GM23338 (cell line): Measurements from ENCODE around the gene TGOLN2. TPM values are rescaled to one million over a fixed set of nuclear protein-coding genes. Genes with fewer than 3 reads are reported as not detected.

Experiments
- ATAC-seq: fragments of 200-7000 bp; cut with Tn5 transposase; 3 replicates; pipeline ENCODE4 v1.9.1; 2020
- DNase-seq: peaks from one replicate; pipeline ENCODE4 v3.0.0-alpha.2; 2015; ENCODE audit warnings: low spot score
- H2AFZ ChIP-seq: fragments of 200-600 bp; sonication (generic); 2 replicates; pipeline ENCODE4 v1.8.0; 2016; ENCODE audit warnings: antibody characterized with exemption, mild to moderate bottlenecking, moderate library complexity
- H3F3A ChIP-seq: fragments of 200-600 bp; sonication (generic); replicated peaks from 2 replicates; pipeline ENCODE4 v1.8.0; 2017; ENCODE audit warnings: antibody characterized with exemption, mixed run types, low read depth
- H3K27ac ChIP-seq: fragments of 200-600 bp; sonication (generic); 2 replicates; pipeline ENCODE4 v1.6.1; 2016; ENCODE audit warnings: low read depth
- H3K27me3 ChIP-seq: fragments of 200-600 bp; sonication (generic); 2 replicates; pipeline ENCODE4 v1.8.0; 2016; ENCODE audit warnings: mild to moderate bottlenecking, mixed run types, moderate library complexity; ENCODE audit not compliant: insufficient read depth
- H3K36me3 ChIP-seq: fragments of 200-600 bp; sonication (generic); 2 replicates; pipeline ENCODE4 v1.8.0; 2016; ENCODE audit warnings: mild to moderate bottlenecking; ENCODE audit not compliant: insufficient read depth
- H3K4me1 ChIP-seq: fragments of 200-600 bp; sonication (generic); 2 replicates; pipeline ENCODE4 v1.8.0; 2016; ENCODE audit warnings: mild to moderate bottlenecking, moderate library complexity; ENCODE audit not compliant: insufficient read depth
- H3K4me2 ChIP-seq: fragments of 200-600 bp; sonication (generic); 2 replicates; pipeline ENCODE4 v1.7.1; 2017; ENCODE audit warnings: mixed run types
- H3K4me3 ChIP-seq: fragments of 200-600 bp; sonication (generic); 2 replicates; pipeline ENCODE4 v1.6.1; 2016; ENCODE audit warnings: mixed run types
- H3K79me2 ChIP-seq: fragments of 200-600 bp; sonication (generic); replicated peaks from 2 replicates; pipeline ENCODE4 v1.8.0; 2017; ENCODE audit warnings: mild to moderate bottlenecking; ENCODE audit not compliant: insufficient read depth
- H3K9me2 ChIP-seq: fragments of 200-600 bp; sonication (generic); 2 replicates; pipeline ENCODE4 v1.8.0; 2017; ENCODE audit not compliant: insufficient read depth
- H4K20me1 ChIP-seq: fragments of 200-600 bp; sonication (generic); replicated peaks from 2 replicates; pipeline ENCODE4 v1.8.0; 2017; ENCODE audit warnings: mild to moderate bottlenecking; ENCODE audit not compliant: insufficient read depth
- H3K27ac Mint-ChIP-seq: 2 replicates; pipeline ENCODE4 v1.8.0; 2020; ENCODE audit warnings: inconsistent platforms, mild to moderate bottlenecking, moderate library complexity, mixed read lengths
- H3K27me3 Mint-ChIP-seq: 3 replicates; pipeline ENCODE4 v1.8.0; 2022; ENCODE audit warnings: low read depth, mild to moderate bottlenecking, moderate library complexity, mixed read lengths, inconsistent platforms; ENCODE audit not compliant: insufficient read depth, poor library complexity
- H3K36me3 Mint-ChIP-seq: 3 replicates; pipeline ENCODE4 v1.8.0; 2021; ENCODE audit warnings: low read depth, mild to moderate bottlenecking, inconsistent platforms, moderate library complexity, mixed read lengths
- H3K4me1 Mint-ChIP-seq: 3 replicates; pipeline ENCODE4 v1.8.0; 2020; ENCODE audit warnings: mild to moderate bottlenecking, inconsistent platforms, mixed read lengths
- H3K4me3 Mint-ChIP-seq: 3 replicates; pipeline ENCODE4 v1.8.0; 2021; ENCODE audit warnings: moderate library complexity, mild to moderate bottlenecking, inconsistent platforms, mixed read lengths
- H3K9me3 Mint-ChIP-seq: 3 replicates; pipeline ENCODE4 v1.8.0; 2020; ENCODE audit warnings: moderate library complexity, mild to moderate bottlenecking, inconsistent platforms, mixed read lengths
- CREB1 ChIP-seq: fragments of 250-450 bp; sonication (Bioruptor Pico); IDR thresholded peaks from 2 replicates; pipeline ENCODE4 v1.5.0; 2020; ENCODE audit warnings: low read depth, mild to moderate bottlenecking, moderate library complexity
- EZH2 ChIP-seq: fragments of 200-600 bp; sonication (generic); IDR thresholded peaks from one replicate; pipeline ENCODE4 v1.8.0; 2017; ENCODE audit warnings: antibody characterized with exemption, mild to moderate bottlenecking, low read depth; ENCODE audit not compliant: unreplicated experiment
- EZH2phosphoT487 ChIP-seq: fragments of 200-600 bp; sonication (generic); IDR thresholded peaks from one replicate; pipeline ENCODE4 v1.8.1; 2018; ENCODE audit warnings: antibody characterized with exemption; ENCODE audit not compliant: unreplicated experiment
- JUNB ChIP-seq: IDR thresholded peaks from one replicate; pipeline ENCODE4 v1.6.1; 2016; ENCODE audit warnings: antibody characterized with exemption; ENCODE audit not compliant: unreplicated experiment
- NANOG ChIP-seq: IDR thresholded peaks from 2 replicates; pipeline ENCODE4 v1.6.1; 2016; ENCODE audit warnings: antibody characterized with exemption, borderline replicate concordance
- POLR2AphosphoS5 ChIP-seq: IDR thresholded peaks from 2 replicates; pipeline ENCODE4 v1.6.1; 2016; ENCODE audit warnings: antibody characterized with exemption, low read depth
- STAT1 ChIP-seq: IDR thresholded peaks from one replicate; pipeline ENCODE4 v1.6.1; 2016; ENCODE audit warnings: antibody characterized with exemption; ENCODE audit not compliant: unreplicated experiment
- ZNF114 ChIP-seq: fragments of 250-450 bp; sonication (Bioruptor Pico); IDR thresholded peaks from 2 replicates; pipeline ENCODE4 v1.5.0; 2020; ENCODE audit warnings: mild to moderate bottlenecking, moderate library complexity
- ZNF331 ChIP-seq: fragments of 250-450 bp; sonication (Bioruptor Pico); IDR thresholded peaks from 2 replicates; pipeline ENCODE4 v1.5.0; 2020; ENCODE audit warnings: low read depth, mild to moderate bottlenecking, moderate library complexity
- polyA plus RNA-seq: library from polyadenylated mRNA; unstranded; fragments of >200 nt; fragmentation: Nextera tagmentation; extraction: Ambion mirVana; gene quantifications from 2 replicates; pipeline ENCODE4 v1.2.1, GENCODE V29; 2016
- total RNA-seq: library from RNA; depleted of rRNA; stranded (reverse); fragments of >200 nt; shearing (Covaris generic); gene quantifications from 2 replicates; pipeline ENCODE4 v1.2.3, GENCODE V29; 2014
- TF ChIP-seq, protein P1 (sequence below): fragments of 250-450 bp; sonication (Bioruptor Pico); IDR thresholded peaks from 2 replicates; pipeline ENCODE4 v1.5.0; 2020; ENCODE audit warnings: mild to moderate bottlenecking, moderate library complexity
- TF ChIP-seq, protein P2 (sequence below): IDR thresholded peaks from one replicate; pipeline ENCODE4 v1.6.1; 2018; ENCODE audit warnings: antibody characterized with exemption; ENCODE audit not compliant: unreplicated experiment
- TF ChIP-seq, protein P3 (sequence below), 2 experiments: fragments of 200-600 bp in 1 of 2; sonication (generic) in 1 of 2; conservative IDR thresholded peaks; 2 replicates each; pipeline versions ENCODE4 v1.5.1 to v1.6.1; 2016 to 2017; ENCODE audit warnings: antibody characterized with exemption in 2 of 2, low read depth in 2 of 2, mild to moderate bottlenecking in 2 of 2, moderate library complexity in 1 of 2
- TF ChIP-seq, protein P4 (sequence below): IDR thresholded peaks from 2 replicates; pipeline ENCODE4 v1.6.1; 2016; ENCODE audit warnings: antibody characterized with exemption

Gene TGOLN2
- total and polyA plus RNA-seq, 2 experiments from 2014 or later: 20.8 to 48.3 TPM

DNA sequence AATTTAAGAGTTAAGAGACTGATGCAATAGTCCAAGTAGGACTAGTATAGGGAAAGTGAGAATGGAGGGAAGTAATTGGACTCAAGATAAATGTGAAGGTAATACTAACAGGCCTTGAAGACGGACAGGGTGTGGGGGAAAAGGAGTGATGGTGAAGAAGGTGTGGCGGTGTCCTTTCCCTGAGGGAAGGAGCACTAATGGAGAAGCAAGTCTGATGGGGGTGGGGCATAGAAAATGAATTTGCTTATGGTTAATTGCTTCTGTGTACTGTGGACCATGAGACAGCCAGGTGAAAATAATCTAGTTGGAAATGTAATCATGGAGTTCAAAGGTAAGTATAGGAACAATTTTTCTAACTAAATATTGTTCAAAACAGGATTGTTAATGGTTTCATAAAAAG is 7.1 kb upstream of the TGOLN2 start:
- Histone ChIP-seq H3K27ac (no peak overlapping the region), H3K4me1 (peaks cover 11% of the 10 kb centered on the region; the same call in 1 of the 2 replicates), H3K27me3 (no peaks in the 10 kb centered on the region), H3K4me2 (no peak overlapping the region), H3K9me2 (no peaks in the 10 kb centered on the region), H3K36me3 (no peaks in the 10 kb centered on the region), H3K79me2 (no peaks in the 10 kb centered on the region), H3K4me3 (no peak overlapping the region), H3F3A (no peaks in the 10 kb centered on the region), H2AFZ (no peak overlapping the region), H4K20me1 (no peaks in the 10 kb centered on the region)
- Mint-ChIP-seq H3K9me3 (peaks cover 8% of the 10 kb centered on the region), H3K27ac (no peak overlapping the region), H3K27me3 (peaks cover 4% of the 10 kb centered on the region), H3K4me1 (peaks cover 21% of the 10 kb centered on the region; the same call in 2 of the 3 replicates), H3K36me3 (no peaks in the 10 kb centered on the region), H3K4me3 (no peak overlapping the region)
- DNase-seq (no peak), ATAC-seq (no peak)
- TF ChIP-seq ZNF331 (CRISPR knock-in tag): no peak
- no peak for TF ChIP-seq NANOG
- TF ChIP-seq, protein P1, sequence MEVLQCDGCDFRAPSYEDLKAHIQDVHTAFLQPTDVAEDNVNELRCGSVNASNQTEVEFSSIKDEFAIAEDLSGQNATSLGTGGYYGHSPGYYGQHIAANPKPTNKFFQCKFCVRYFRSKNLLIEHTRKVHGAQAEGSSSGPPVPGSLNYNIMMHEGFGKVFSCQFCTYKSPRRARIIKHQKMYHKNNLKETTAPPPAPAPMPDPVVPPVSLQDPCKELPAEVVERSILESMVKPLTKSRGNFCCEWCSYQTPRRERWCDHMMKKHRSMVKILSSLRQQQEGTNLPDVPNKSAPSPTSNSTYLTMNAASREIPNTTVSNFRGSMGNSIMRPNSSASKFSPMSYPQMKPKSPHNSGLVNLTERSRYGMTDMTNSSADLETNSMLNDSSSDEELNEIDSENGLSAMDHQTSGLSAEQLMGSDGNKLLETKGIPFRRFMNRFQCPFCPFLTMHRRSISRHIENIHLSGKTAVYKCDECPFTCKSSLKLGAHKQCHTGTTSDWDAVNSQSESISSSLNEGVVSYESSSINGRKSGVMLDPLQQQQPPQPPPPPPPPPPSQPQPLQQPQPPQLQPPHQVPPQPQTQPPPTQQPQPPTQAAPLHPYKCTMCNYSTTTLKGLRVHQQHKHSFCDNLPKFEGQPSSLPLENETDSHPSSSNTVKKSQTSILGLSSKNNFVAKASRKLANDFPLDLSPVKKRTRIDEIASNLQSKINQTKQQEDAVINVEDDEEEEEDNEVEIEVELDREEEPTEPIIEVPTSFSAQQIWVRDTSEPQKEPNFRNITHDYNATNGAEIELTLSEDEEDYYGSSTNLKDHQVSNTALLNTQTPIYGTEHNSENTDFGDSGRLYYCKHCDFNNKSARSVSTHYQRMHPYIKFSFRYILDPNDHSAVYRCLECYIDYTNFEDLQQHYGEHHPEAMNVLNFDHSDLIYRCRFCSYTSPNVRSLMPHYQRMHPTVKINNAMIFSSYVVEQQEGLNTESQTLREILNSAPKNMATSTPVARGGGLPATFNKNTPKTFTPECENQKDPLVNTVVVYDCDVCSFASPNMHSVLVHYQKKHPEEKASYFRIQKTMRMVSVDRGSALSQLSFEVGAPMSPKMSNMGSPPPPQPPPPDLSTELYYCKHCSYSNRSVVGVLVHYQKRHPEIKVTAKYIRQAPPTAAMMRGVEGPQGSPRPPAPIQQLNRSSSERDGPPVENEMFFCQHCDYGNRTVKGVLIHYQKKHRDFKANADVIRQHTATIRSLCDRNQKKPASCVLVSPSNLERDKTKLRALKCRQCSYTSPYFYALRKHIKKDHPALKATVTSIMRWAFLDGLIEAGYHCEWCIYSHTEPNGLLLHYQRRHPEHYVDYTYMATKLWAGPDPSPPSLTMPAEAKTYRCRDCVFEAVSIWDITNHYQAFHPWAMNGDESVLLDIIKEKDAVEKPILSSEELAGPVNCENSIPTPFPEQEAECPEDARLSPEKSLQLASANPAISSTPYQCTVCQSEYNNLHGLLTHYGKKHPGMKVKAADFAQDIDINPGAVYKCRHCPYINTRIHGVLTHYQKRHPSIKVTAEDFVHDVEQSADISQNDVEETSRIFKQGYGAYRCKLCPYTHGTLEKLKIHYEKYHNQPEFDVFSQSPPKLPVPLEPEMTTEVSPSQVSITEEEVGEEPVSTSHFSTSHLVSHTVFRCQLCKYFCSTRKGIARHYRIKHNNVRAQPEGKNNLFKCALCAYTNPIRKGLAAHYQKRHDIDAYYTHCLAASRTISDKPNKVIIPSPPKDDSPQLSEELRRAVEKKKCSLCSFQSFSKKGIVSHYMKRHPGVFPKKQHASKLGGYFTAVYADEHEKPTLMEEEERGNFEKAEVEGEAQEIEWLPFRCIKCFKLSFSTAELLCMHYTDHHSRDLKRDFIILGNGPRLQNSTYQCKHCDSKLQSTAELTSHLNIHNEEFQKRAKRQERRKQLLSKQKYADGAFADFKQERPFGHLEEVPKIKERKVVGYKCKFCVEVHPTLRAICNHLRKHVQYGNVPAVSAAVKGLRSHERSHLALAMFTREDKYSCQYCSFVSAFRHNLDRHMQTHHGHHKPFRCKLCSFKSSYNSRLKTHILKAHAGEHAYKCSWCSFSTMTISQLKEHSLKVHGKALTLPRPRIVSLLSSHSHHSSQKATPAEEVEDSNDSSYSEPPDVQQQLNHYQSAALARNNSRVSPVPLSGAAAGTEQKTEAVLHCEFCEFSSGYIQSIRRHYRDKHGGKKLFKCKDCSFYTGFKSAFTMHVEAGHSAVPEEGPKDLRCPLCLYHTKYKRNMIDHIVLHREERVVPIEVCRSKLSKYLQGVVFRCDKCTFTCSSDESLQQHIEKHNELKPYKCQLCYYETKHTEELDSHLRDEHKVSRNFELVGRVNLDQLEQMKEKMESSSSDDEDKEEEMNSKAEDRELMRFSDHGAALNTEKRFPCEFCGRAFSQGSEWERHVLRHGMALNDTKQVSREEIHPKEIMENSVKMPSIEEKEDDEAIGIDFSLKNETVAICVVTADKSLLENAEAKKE: no peak
- TF ChIP-seq, protein P2, sequence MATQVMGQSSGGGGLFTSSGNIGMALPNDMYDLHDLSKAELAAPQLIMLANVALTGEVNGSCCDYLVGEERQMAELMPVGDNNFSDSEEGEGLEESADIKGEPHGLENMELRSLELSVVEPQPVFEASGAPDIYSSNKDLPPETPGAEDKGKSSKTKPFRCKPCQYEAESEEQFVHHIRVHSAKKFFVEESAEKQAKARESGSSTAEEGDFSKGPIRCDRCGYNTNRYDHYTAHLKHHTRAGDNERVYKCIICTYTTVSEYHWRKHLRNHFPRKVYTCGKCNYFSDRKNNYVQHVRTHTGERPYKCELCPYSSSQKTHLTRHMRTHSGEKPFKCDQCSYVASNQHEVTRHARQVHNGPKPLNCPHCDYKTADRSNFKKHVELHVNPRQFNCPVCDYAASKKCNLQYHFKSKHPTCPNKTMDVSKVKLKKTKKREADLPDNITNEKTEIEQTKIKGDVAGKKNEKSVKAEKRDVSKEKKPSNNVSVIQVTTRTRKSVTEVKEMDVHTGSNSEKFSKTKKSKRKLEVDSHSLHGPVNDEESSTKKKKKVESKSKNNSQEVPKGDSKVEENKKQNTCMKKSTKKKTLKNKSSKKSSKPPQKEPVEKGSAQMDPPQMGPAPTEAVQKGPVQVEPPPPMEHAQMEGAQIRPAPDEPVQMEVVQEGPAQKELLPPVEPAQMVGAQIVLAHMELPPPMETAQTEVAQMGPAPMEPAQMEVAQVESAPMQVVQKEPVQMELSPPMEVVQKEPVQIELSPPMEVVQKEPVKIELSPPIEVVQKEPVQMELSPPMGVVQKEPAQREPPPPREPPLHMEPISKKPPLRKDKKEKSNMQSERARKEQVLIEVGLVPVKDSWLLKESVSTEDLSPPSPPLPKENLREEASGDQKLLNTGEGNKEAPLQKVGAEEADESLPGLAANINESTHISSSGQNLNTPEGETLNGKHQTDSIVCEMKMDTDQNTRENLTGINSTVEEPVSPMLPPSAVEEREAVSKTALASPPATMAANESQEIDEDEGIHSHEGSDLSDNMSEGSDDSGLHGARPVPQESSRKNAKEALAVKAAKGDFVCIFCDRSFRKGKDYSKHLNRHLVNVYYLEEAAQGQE: no peak
- TF ChIP-seq EZH2phosphoT487: no peak
- TF ChIP-seq POLR2AphosphoS5: no peak
- TF ChIP-seq JUNB: no peak
- no peak for TF ChIP-seq ZNF114 (CRISPR knock-in tag)
- TF ChIP-seq CREB1 (CRISPR knock-in tag): no peak
- TF ChIP-seq EZH2: no peak
- no peak for TF ChIP-seq STAT1
- TF ChIP-seq, protein P3, sequence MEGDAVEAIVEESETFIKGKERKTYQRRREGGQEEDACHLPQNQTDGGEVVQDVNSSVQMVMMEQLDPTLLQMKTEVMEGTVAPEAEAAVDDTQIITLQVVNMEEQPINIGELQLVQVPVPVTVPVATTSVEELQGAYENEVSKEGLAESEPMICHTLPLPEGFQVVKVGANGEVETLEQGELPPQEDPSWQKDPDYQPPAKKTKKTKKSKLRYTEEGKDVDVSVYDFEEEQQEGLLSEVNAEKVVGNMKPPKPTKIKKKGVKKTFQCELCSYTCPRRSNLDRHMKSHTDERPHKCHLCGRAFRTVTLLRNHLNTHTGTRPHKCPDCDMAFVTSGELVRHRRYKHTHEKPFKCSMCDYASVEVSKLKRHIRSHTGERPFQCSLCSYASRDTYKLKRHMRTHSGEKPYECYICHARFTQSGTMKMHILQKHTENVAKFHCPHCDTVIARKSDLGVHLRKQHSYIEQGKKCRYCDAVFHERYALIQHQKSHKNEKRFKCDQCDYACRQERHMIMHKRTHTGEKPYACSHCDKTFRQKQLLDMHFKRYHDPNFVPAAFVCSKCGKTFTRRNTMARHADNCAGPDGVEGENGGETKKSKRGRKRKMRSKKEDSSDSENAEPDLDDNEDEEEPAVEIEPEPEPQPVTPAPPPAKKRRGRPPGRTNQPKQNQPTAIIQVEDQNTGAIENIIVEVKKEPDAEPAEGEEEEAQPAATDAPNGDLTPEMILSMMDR (conservative IDR thresholded peaks at IDR 0.05; ENCODE audit: low read depth in 2 of 2): no peak
- TF ChIP-seq, protein P4, sequence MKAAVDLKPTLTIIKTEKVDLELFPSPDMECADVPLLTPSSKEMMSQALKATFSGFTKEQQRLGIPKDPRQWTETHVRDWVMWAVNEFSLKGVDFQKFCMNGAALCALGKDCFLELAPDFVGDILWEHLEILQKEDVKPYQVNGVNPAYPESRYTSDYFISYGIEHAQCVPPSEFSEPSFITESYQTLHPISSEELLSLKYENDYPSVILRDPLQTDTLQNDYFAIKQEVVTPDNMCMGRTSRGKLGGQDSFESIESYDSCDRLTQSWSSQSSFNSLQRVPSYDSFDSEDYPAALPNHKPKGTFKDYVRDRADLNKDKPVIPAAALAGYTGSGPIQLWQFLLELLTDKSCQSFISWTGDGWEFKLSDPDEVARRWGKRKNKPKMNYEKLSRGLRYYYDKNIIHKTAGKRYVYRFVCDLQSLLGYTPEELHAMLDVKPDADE: no peak
